Breast epithelium (tissue), 3 donors: ENCODE results near the gene ELOVL6.

Experiments
- CTCF ChIP-seq, 3 donors: fragments of 450-650 bp; IDR thresholded peaks; one replicate each; pipeline ENCODE4 v1.5.1; 2016 to 2017; ENCODE audit warnings: antibody characterized with exemption in 3 of 3, mild to moderate bottlenecking in 3 of 3, moderate library complexity in 3 of 3
- POLR2A ChIP-seq: fragments of 450-650 bp; IDR thresholded peaks from one replicate; pipeline ENCODE4 v1.6.1; 2016; ENCODE audit warnings: antibody characterized with exemption, mild to moderate bottlenecking, moderate library complexity
- POLR2AphosphoS5 ChIP-seq, 3 donors: sonication (generic); formaldehyde crosslinking; IDR thresholded peaks; one replicate each; pipeline ENCODE4 v1.6.1; 2017; ENCODE audit warnings: antibody characterized with exemption in 3 of 3

- TF ChIP-seq POLR2A (no peak), POLR2AphosphoS5 (IDR thresholded peaks at IDR 0.05) (no peak), CTCF (IDR thresholded peaks at IDR 0.05) (no peak)
Measured at GRCh38 chr4:110055158-110055768, 143.2 kb downstream of the ELOVL6 start.
